ENCODE results near the gene KCNJ4.
A peak's percentile ranks its signal among the peaks of the same experiment; 100 is the strongest.

The KCNJ4 gene

GRCh38 chr22:38429499-38430068 lies 25.4 kb downstream of the KCNJ4 start:
- DNase-seq (ENCODE audit: low spot score) = no peak

- DNase-seq (ENCODE audit: low spot score) = no peak
Observed at GRCh38 chr22:38428714-38429113, 26.3 kb downstream of the KCNJ4 start.

- DNase-seq (ENCODE audit: low spot score) = no peak
Observed at GRCh38 chr22:38427940-38428339, 27.1 kb downstream of the KCNJ4 start.

- DNase-seq (ENCODE audit: low spot score) = no peak
Observed at GRCh38 chr22:38427465-38427864, 27.5 kb downstream of the KCNJ4 start.

GRCh38 chr22:38426628-38427027 lies 28.4 kb downstream of the KCNJ4 start:
- DNase-seq (ENCODE audit: low spot score) = no peak

- no peak for DNase-seq (ENCODE audit: low spot score)
Observed at GRCh38 chr22:38424525-38425080, 30.4 kb downstream of the KCNJ4 start.

GRCh38 chr22:38423512-38424503 lies 31.2 kb downstream of the KCNJ4 start:
- DNase-seq (ENCODE audit: low spot score) = no peak

GRCh38 chr22:38422611-38423511 lies 32.1 kb downstream of the KCNJ4 start:
- no peak for DNase-seq (ENCODE audit: low spot score)

- no peak for DNase-seq (ENCODE audit: low spot score)
Observed at GRCh38 chr22:38420734-38421133, 34.3 kb downstream of the KCNJ4 start.

GRCh38 chr22:38419858-38420160 lies 35.2 kb downstream of the KCNJ4 start:
- DNase-seq (ENCODE audit: low spot score) = no peak

- no peak for DNase-seq (ENCODE audit: low spot score)
Observed at GRCh38 chr22:38419121-38419857, 35.7 kb downstream of the KCNJ4 start.

- no peak for DNase-seq (ENCODE audit: low spot score)
Observed at GRCh38 chr22:38418589-38418988, 36.4 kb downstream of the KCNJ4 start.

- DNase-seq (ENCODE audit: low spot score) = no peak
Observed at GRCh38 chr22:38417252-38418060, 37.5 kb downstream of the KCNJ4 start.

- no peak for DNase-seq (ENCODE audit: low spot score)
Observed at GRCh38 chr22:38416621-38417251, 38.3 kb downstream of the KCNJ4 start.

- no peak for DNase-seq (ENCODE audit: low spot score)
Observed at GRCh38 chr22:38415561-38416321, 39.3 kb downstream of the KCNJ4 start.

- no peak for DNase-seq (ENCODE audit: low spot score)
Observed at GRCh38 chr22:38415046-38415445, 40.0 kb downstream of the KCNJ4 start.

- no peak for DNase-seq (ENCODE audit: low spot score)
Observed at GRCh38 chr22:38414009-38414395, 41.0 kb downstream of the KCNJ4 start.

GRCh38 chr22:38413085-38414008 lies 41.7 kb downstream of the KCNJ4 start:
- DNase-seq (ENCODE audit: low spot score) = peak; percentile 53

Data from AG20443 (cell line).